ENCODE measurements around the gene THAP6. TPM values are rescaled to one million over a fixed set of nuclear protein-coding genes. Genes with fewer than 3 reads are reported as not detected.
"Not testable (repeated sequence)": the region's sequence is repeated elsewhere in the genome, so short reads cannot be mapped to it uniquely, and the experiment has no call there.

THAP6 gene
- total RNA-seq, 1 donor from 2014 or later = 13.0 TPM

- Mint-ChIP-seq H3K27ac (ENCODE audit: unreplicated experiment) (no peak overlapping the region), H3K4me1 (ENCODE audit: unreplicated experiment) (peaks cover 22% of the 10 kb centered on the region), H3K36me3 (ENCODE audit: unreplicated experiment) (peaks cover 6% of the 10 kb centered on the region), H3K4me3 (ENCODE audit: unreplicated experiment) (no peak overlapping the region), H3K27me3 (ENCODE audit: unreplicated experiment) (no peaks in the 10 kb centered on the region), H3K9me3 (ENCODE audit: unreplicated experiment) (no peaks in the 10 kb centered on the region)
- no peak for TF ChIP-seq CTCF (IDR thresholded peaks at IDR 0.05)
- DNase-seq (ENCODE audit: extremely low spot score, unreplicated experiment) = no peak
These were observed 1.7 kb upstream of the THAP6 start for GRCh38 chr4:75512386-75513211.

DNA sequence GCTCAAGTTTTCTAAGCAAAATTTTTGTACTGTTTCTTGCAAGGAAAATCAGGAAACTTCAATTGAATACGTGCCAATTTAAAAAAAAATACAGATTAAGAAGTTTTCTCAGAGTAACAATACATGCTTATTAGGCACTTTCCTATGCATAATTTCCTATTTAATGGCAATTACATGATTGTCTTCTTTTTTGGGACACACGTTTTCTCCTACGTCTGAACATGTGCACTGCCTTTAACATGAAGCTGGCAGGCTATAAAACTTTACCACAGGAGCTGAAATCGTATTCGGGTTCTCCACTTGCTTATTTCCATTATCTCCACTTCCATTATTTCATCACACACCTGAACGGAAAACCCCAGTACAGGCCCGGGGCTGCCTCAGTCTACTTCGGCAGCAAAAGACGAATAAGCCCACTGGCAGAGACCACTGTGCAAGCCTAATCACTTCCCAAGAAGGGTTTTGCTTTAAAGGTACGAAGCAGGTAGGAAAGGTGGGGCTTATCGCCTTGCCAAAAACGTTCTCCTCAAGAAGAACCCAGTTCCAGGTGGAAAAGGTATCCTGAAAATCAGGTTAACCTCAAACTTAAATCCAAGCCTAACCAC, 645 bp upstream of the THAP6 start:
- H3K36me3 Mint-ChIP-seq (ENCODE audit: unreplicated experiment) = peaks cover 10% of the 10 kb centered on the region
- H3K9me3 Mint-ChIP-seq (ENCODE audit: unreplicated experiment) = no peaks in the 10 kb centered on the region
- TF ChIP-seq CTCF (IDR thresholded peaks at IDR 0.05) = no peak
- no peaks in the 10 kb centered on the region for H3K27me3 Mint-ChIP-seq (ENCODE audit: unreplicated experiment)
- peaks cover 22% of the 10 kb centered on the region for H3K4me1 Mint-ChIP-seq (ENCODE audit: unreplicated experiment)
- peak overlapping the region; percentile 93 for H3K27ac Mint-ChIP-seq (ENCODE audit: unreplicated experiment)
- no peak overlapping the region for H3K4me3 Mint-ChIP-seq (ENCODE audit: unreplicated experiment)
- DNase-seq (ENCODE audit: extremely low spot score, unreplicated experiment) = no peak

- no peak for DNase-seq (ENCODE audit: extremely low spot score, unreplicated experiment)
- H3K27me3 Mint-ChIP-seq (ENCODE audit: unreplicated experiment) = no peaks in the 10 kb centered on the region
- H3K27ac Mint-ChIP-seq (ENCODE audit: unreplicated experiment) = peak overlapping the region; percentile 93
- H3K9me3 Mint-ChIP-seq (ENCODE audit: unreplicated experiment) = no peaks in the 10 kb centered on the region
- peaks cover 15% of the 10 kb centered on the region for H3K4me1 Mint-ChIP-seq (ENCODE audit: unreplicated experiment)
- H3K36me3 Mint-ChIP-seq (ENCODE audit: unreplicated experiment) = peaks cover 19% of the 10 kb centered on the region
- no peak for TF ChIP-seq CTCF (IDR thresholded peaks at IDR 0.05)
- no peak overlapping the region for H3K4me3 Mint-ChIP-seq (ENCODE audit: unreplicated experiment)
These were observed 808 bp downstream of the THAP6 start for GRCh38 chr4:75514949-75515612.

- TF ChIP-seq CTCF (IDR thresholded peaks at IDR 0.05) = no peak
- Mint-ChIP-seq H3K27me3 (ENCODE audit: unreplicated experiment) (no peaks in the 10 kb centered on the region), H3K27ac (ENCODE audit: unreplicated experiment) (no peak overlapping the region), H3K9me3 (ENCODE audit: unreplicated experiment) (no peaks in the 10 kb centered on the region), H3K4me3 (ENCODE audit: unreplicated experiment) (no peak overlapping the region), H3K4me1 (ENCODE audit: unreplicated experiment) (peaks cover 16% of the 10 kb centered on the region), H3K36me3 (ENCODE audit: unreplicated experiment) (peaks cover 22% of the 10 kb centered on the region)
- no peak for DNase-seq (ENCODE audit: extremely low spot score, unreplicated experiment)
These were observed 1.9 kb downstream of the THAP6 start for GRCh38 chr4:75516144-75516543.

DNA sequence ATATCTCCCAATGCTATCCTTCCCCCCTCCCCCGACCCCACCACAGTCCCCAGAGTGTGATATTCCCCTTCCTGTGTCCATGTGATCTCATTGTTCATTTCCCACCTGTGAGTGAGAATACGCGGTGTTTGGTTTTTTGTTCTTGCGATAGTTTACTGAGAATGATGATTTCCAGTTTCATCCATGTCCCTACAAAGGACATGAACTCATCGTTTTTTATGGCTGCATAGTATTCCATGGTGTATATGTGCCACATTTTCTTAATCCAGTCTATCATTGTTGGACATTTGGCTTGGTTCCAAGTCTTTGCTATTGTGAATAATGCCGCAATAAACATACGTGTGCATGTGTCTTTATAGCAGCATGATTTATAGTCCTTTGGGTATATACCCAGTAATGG, 5.2 kb downstream of the THAP6 start:
- not testable (repeated sequence) for H3K27me3 Mint-ChIP-seq (ENCODE audit: unreplicated experiment); H3K4me3 Mint-ChIP-seq (ENCODE audit: unreplicated experiment); H3K27ac Mint-ChIP-seq (ENCODE audit: unreplicated experiment); DNase-seq (ENCODE audit: extremely low spot score, unreplicated experiment); H3K9me3 Mint-ChIP-seq (ENCODE audit: unreplicated experiment)
- H3K4me1 Mint-ChIP-seq (ENCODE audit: unreplicated experiment) = peaks cover 14% of the 10 kb centered on the region
- peaks cover 32% of the 10 kb centered on the region for H3K36me3 Mint-ChIP-seq (ENCODE audit: unreplicated experiment)

Data from osteocyte (in vitro differentiated cells).